ENCODE measurements around the gene ARID5B. TPM values are rescaled to one million over a fixed set of nuclear protein-coding genes. Genes with fewer than 3 reads are reported as not detected.

Gene ARID5B
- total and polyA plus RNA-seq, 2 experiments from 2014 or later: 1.3 to 1.6 TPM

DNA sequence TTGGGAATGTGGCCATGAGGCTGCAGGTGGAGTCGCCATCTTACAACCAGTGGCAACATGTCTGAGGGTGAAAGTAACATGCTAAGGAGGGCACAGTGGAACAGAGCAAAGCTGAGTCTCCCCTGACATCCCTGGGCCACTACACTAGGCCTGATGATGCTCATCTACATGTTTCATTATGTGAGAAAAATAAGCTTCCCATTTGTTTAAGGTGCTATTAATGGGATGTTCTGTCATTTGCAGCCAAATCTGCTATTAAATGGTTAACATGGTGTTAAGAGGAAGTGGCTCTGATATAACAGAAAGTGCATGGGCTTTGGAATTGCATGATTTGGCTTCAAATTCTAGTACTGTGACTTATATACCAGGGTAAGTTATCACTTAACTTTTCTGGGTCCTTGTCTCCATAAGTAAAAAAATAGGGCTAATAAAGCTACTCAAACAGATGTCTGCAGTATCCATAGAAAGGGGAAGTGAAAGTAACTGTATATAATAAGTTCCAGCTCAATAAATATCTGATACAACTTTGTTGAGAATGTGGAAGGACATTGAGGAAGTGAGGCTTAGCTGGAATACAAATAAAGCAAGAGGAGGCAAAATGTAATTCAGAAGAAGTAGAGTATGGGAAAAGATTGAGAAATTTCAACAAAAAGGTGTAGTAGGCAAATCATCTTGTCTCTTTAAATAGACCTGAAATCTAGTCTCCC is 208.2 kb downstream of the ARID5B start:
- H3K27ac Mint-ChIP-seq: no peak overlapping the region
- H3K9me3 Mint-ChIP-seq: no peaks in the 10 kb centered on the region
- Histone ChIP-seq H3K4me2 (no peak overlapping the region), H3K4me3 (no peak overlapping the region), H4K20me1 (replicated peaks; ENCODE audit: insufficient read depth) (no peaks in the 10 kb centered on the region), H3K4me1 (ENCODE audit: insufficient read depth) (no peaks in the 10 kb centered on the region), H2AFZ (peak overlapping the region; percentile 88; the same call in 1 of the 2 replicates), H3K27ac (ENCODE audit: low read depth) (no peak overlapping the region), H3K9me2 (ENCODE audit: insufficient read depth) (no peaks in the 10 kb centered on the region), H3K36me3 (ENCODE audit: insufficient read depth) (no peaks in the 10 kb centered on the region), H3F3A (replicated peaks; ENCODE audit: low read depth) (no peaks in the 10 kb centered on the region), H3K27me3 (ENCODE audit: insufficient read depth) (no peaks in the 10 kb centered on the region), H3K79me2 (replicated peaks; ENCODE audit: insufficient read depth) (no peaks in the 10 kb centered on the region)
- ATAC-seq (no peak), DNase-seq (ENCODE audit: low spot score) (no peak)
- no peak overlapping the region for H3K4me3 Mint-ChIP-seq
- no peaks in the 10 kb centered on the region for H3K36me3 Mint-ChIP-seq (ENCODE audit: low read depth)
- no peaks in the 10 kb centered on the region for H3K4me1 Mint-ChIP-seq
- H3K27me3 Mint-ChIP-seq (ENCODE audit: insufficient read depth, low read depth, poor library complexity): peaks cover 5% of the 10 kb centered on the region
- no peak for TF ChIP-seq ZNF114 (CRISPR knock-in tag; IDR thresholded peaks at IDR 0.05)
- TF ChIP-seq STAT1 (IDR thresholded peaks at IDR 0.05; ENCODE audit: unreplicated experiment): no peak
- no peak for TF ChIP-seq EZH2 (IDR thresholded peaks at IDR 0.05; ENCODE audit: low read depth, unreplicated experiment)
- no peak for TF ChIP-seq REST (IDR thresholded peaks at IDR 0.05; ENCODE audit: unreplicated experiment)
- no peak for TF ChIP-seq POLR2AphosphoS5 (IDR thresholded peaks at IDR 0.05; ENCODE audit: low read depth)
- no peak for TF ChIP-seq EZH2phosphoT487 (IDR thresholded peaks at IDR 0.05; ENCODE audit: unreplicated experiment)
- TF ChIP-seq ETS1 (IDR thresholded peaks at IDR 0.05): no peak
- no peak for TF ChIP-seq ZNF462 (CRISPR knock-in tag; IDR thresholded peaks at IDR 0.05)
- no peak for TF ChIP-seq CREB1 (CRISPR knock-in tag; IDR thresholded peaks at IDR 0.05; ENCODE audit: low read depth)

Data from GM23338 (cell line).